OCI-LY7 (cell line): Measurements from ENCODE around the gene GALNTL6.

ENCODE experiments used
- CTCF ChIP-seq: fragments of 200-600 bp; sonication (generic); conservative IDR thresholded peaks from 2 replicates; pipeline ENCODE4 v1.5.1; 2014; ENCODE audit warnings: mild to moderate bottlenecking, antibody characterized with exemption, low read length, moderate library complexity, mixed read lengths
- EZH2phosphoT487 ChIP-seq: fragments of 200-600 bp; sonication (generic); IDR thresholded peaks from 2 replicates; pipeline ENCODE4 v1.6.1; 2018; ENCODE audit warnings: low read depth, borderline replicate concordance, mild to moderate bottlenecking, mixed run types, antibody characterized with exemption, low read length, moderate library complexity, mixed read lengths

- TF ChIP-seq CTCF (no peak), EZH2phosphoT487 (no peak)
Measured at GRCh38 chr4:172818901-172819300, 1005.7 kb downstream of the GALNTL6 start.
